Left ventricle myocardium superior (tissue), 1 donor: ENCODE results near the gene OR7G1. TPM values are rescaled to one million over a fixed set of nuclear protein-coding genes. Genes with fewer than 3 reads are reported as not detected.
"Not testable (repeated sequence)": the region's sequence is repeated elsewhere in the genome, so short reads cannot be mapped to it uniquely, and the experiment has no call there.

Source experiments
- ATAC-seq: fragments of 200-7000 bp; cut with Tn5 transposase; one replicate; pipeline ENCODE4 v1.9.1; 2020; ENCODE audit warnings: mild to moderate bottlenecking, moderate library complexity
- DNase-seq: peaks from one replicate; pipeline ENCODE4 v3.0.0-alpha.2; 2020
- intact Hi-C: fragments of 100-400 bp; cut with micrococcal nuclease; formaldehyde crosslinking; loops from one replicate; pipeline ENCODE4 v1.11.0; 2022
- total RNA-seq: library from RNA; stranded (reverse); fragmentation: NEBNext Ultra II Directional; extraction: Animal tissue kit (Norgen Biotek cat#: 25700); gene quantifications from one replicate; pipeline ENCODE4 v1.2.1, GENCODE V29; 2021
- donor health status: DM: no; HTN: yes; CAD: no; lungs with severe emphysema.

OR7G1 gene
- total RNA-seq, 1 donor from 2014 or later = not detected

GRCh38 chr19:9107375-9107774 lies 8.2 kb downstream of the OR7G1 start, which contains the start of gene OR7G2:
Gene OR7G2 (minus strand): TSS chr19:9107475. CDS start chr19:9103243, 4,232 bp downstream.
- intact Hi-C loops = no loop called here
- ATAC-seq = no peak

GRCh38 chr19:9086761-9087160 lies 28.8 kb downstream of the OR7G1 start, which contains the start of gene OR1M1:
Gene OR1M1 (plus strand): TSS chr19:9087061. CDS start chr19:9093245, 6,184 bp downstream.
- ATAC-seq (no peak), DNase-seq (no peak)
- intact Hi-C loops = no loop called here

More at GRCh38 chr19:9107375-9107774, 8.2 kb downstream of the OR7G1 start, which contains the start of gene OR7G2:
- DNase-seq = no peak

DNA sequence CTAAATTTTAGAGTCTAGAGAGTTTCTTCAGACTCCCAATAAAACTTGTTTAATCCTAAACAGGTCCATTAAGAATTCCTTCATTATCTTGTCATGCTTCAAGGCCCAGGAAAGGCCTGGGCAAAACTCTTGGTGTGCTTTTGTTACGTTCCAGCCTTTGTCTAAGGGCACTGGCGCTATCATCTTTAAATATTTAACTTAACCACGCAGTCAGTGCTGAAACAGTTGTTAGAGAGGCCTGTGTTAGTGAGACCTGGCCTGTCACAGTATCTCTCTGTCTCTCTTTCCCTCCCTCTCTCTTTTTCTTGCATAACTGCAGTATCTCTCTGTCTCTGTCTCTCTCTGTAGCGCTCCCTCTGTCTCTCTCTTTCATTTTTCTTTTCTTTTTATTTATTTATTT lies 36.9 kb downstream of the OR7G1 start:
- ATAC-seq (no peak), DNase-seq (no peak)
- intact Hi-C loops = no loop called here

DNA sequence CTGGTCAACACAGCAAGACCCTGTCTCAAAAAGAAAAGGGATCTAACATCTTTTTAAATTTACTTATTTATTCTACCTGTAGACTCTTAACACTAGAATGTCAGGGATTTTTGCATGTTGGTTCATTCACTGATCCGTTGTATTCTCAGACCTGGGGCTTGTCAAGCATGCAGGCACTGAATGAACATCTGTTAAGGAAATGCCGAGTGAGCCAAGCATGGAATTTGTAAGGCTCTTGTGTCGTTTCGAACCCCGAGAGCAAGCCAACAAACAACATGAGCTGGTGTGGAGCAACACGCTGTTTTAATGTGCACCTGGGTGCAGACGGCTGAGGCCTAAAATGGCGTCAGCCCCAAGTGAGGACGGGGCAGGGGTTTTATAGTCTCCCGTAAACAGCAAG lies 38.7 kb downstream of the OR7G1 start:
- DNase-seq (no peak), ATAC-seq (no peak)
- intact Hi-C loops = no loop called here

GRCh38 chr19:9075064-9075949 lies 40.3 kb downstream of the OR7G1 start:
- DNase-seq (peak; percentile 58), ATAC-seq (peak; percentile 88)
- intact Hi-C loops = no loop called here

DNA sequence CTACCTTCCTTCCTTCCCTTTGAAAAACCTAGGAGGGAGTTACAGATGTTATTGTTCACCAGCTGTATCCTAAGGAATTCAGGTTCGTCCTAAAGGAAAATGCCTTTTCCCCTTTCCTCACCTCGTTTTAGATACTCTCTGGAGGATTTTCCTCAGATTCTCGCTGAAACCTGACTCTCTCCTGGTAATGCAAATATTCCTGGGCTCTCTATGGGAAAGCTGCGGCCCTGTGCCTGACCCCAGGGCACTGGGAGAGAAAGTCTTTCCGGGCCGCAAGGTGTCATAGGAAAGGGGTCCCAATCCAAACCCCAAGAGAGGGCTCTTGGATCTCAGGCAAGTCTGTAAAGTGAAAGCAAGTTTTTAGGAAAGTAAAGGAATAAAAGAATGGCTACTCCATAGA lies 41.8 kb downstream of the OR7G1 start:
- ATAC-seq (no peak), DNase-seq (no peak)
- intact Hi-C loops = no loop called here

- DNase-seq, intact Hi-C loops, ATAC-seq: not testable (repeated sequence)
Measured at GRCh38 chr19:9071720-9072119, 43.8 kb downstream of the OR7G1 start.

GRCh38 chr19:9070066-9070465 lies 45.5 kb downstream of the OR7G1 start:
- DNase-seq (no peak), ATAC-seq (no peak)
- intact Hi-C loops = no loop called here

DNA sequence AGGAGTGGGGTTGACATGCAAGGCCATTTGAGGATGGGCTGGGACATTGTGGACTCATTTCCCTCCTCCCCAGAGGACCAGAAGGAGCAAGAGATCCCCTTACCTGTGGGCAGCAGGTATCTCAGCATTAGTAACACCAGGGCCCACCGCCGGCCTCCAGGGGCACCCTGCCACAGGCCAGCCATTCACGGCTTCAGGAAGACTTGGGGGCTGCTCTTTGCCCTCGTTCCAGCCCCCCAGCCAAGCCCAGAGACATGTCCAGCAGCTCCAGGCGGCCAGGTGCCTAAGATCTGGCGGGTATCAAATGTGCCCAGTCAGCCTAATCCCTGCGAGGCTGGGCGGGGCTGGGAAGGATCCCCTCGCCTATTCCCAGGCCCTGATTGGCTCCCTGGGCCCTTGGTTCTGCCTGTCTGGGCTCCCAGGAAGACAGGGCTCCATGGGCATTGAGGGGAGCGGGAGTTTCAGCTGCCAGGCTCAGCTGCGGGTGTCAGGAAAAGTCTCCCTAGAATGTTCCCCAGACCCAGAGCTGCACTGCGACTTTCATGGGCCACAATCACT lies 50.0 kb downstream of the OR7G1 start:
- DNase-seq (no peak), ATAC-seq (no peak)
- intact Hi-C loops = no loop called here

Other genes starting within 250 kb of the OR7G1 start
- 0.94 TPM for gene MUC16, start 105.4 kb downstream of the OR7G1 start, total RNA-seq
- gene OR1M1, start 28.7 kb downstream of the OR7G1 start, total RNA-seq = not detected
- gene OR7G2, start 8.3 kb downstream of the OR7G1 start, total RNA-seq = not detected
- gene OR7G3, start 11.2 kb upstream of the OR7G1 start, total RNA-seq = not detected
- gene ZNF317, start 24.6 kb upstream of the OR7G1 start, total RNA-seq = 13.0 TPM
- gene OR7D2, start 63.2 kb upstream of the OR7G1 start, total RNA-seq = 0.07 TPM
- gene OR7D4, start 103.8 kb upstream of the OR7G1 start, total RNA-seq = not detected
- gene OR7E24, start 135.2 kb upstream of the OR7G1 start, total RNA-seq = not detected
- gene ZNF699, start 194.1 kb upstream of the OR7G1 start, total RNA-seq = 2.7 TPM
- gene ZNF559, start 208.4 kb upstream of the OR7G1 start, total RNA-seq = 17.4 TPM
- gene ZNF177, start 247.2 kb upstream of the OR7G1 start, total RNA-seq = 3.8 TPM